Adrenal gland (tissue), 5 donors: ENCODE data around the gene PTPRN2.

Experiments used
- POLR2A ChIP-seq, 2 donors: fragments of 450-650 bp; IDR thresholded peaks; one replicate each; pipeline ENCODE4 v1.6.1; 2017; ENCODE audit warnings: antibody characterized with exemption in 2 of 2, mild to moderate bottlenecking in 2 of 2, moderate library complexity in 1 of 2
- TF ChIP-seq, protein P1 (sequence below), 6 experiments: fragments of 450-650 bp in 4 of 6; fragments of 200-600 bp in 2 of 6; sonication (generic) in 1 of 6; IDR thresholded peaks; 1 replicate in 5 of 6; 2 replicates in 1 of 6; pipeline versions ENCODE4 v1.5.1 to v1.8.0; 2016 to 2021; ENCODE audit warnings: antibody characterized with exemption in 6 of 6, mild to moderate bottlenecking in 2 of 6, moderate library complexity in 1 of 6
- donor health status: DM: no; HTN: no; CAD: no.

DNA sequence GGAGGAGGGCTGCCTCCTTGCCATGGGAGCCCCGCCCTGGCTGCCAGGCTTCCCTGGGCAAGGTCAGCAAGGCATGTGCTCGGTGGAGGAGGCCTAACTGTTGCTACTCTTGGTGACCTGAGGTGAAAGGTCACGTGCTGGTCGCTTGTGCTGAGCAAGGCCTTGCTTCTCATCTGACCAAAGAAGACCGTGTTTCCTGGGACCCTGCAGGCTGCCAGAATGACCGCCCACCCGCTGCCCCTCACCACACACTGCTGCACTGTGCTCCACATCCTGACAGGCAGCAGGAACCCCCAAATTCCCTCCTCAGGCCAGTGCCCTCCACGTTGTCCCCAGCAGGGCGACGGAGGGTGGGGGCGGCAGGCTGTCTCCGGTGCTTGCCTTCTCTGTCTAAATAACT, 808.4 kb downstream of the PTPRN2 start:
- TF ChIP-seq, protein P1, sequence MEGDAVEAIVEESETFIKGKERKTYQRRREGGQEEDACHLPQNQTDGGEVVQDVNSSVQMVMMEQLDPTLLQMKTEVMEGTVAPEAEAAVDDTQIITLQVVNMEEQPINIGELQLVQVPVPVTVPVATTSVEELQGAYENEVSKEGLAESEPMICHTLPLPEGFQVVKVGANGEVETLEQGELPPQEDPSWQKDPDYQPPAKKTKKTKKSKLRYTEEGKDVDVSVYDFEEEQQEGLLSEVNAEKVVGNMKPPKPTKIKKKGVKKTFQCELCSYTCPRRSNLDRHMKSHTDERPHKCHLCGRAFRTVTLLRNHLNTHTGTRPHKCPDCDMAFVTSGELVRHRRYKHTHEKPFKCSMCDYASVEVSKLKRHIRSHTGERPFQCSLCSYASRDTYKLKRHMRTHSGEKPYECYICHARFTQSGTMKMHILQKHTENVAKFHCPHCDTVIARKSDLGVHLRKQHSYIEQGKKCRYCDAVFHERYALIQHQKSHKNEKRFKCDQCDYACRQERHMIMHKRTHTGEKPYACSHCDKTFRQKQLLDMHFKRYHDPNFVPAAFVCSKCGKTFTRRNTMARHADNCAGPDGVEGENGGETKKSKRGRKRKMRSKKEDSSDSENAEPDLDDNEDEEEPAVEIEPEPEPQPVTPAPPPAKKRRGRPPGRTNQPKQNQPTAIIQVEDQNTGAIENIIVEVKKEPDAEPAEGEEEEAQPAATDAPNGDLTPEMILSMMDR (IDR thresholded peaks at IDR 0.05), result no peak
- no peak for TF ChIP-seq POLR2A (IDR thresholded peaks at IDR 0.05)
